ENCODE data around the gene DCXR. TPM values are rescaled to one million over a fixed set of nuclear protein-coding genes. Genes with fewer than 3 reads are reported as not detected.

Gene DCXR
- total and polyA plus RNA-seq, 10 of the 15 experiments (the other 5 are each of a cell fraction or from before 2014, with no cell fraction given) = 12.3 to 139 (median 88.9) TPM

DNA sequence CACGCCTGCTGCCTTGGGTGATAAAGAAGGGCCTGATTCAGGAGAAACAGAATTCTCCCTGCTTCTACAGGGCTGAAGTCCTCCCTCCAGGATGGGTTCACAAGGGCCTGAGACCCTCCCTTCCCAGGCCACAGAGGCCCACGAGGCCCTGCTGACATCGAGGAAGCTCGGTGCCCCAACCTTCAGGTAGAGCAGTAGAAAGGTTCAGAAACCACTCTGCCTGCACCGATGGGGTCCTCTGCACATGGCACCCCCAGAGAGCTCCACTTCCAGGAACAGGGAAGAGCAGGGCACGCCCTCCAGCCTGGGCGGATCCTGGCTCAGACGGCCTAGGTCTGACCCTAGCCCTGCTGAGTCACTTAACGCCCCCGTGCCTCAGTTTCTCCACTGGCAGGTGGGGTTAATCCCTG, 15.6 kb downstream of the DCXR start:
- in situ Hi-C loops (cut with MboI) (no loop called here), intact Hi-C loops (cut with micrococcal nuclease; ENCODE audit: unreplicated experiment) (loop anchor here (1.0 to 5.0 kb wide), 2 partner anchors 63 to 160 kb away; partner anchors contain the start of gene P4HB)
- no peak for ATAC-seq
- no TSS peak for BruUV-seq (replicated peaks)
- CTCF ChIA-PET = interaction anchor here (0.7 to 5.0 kb wide), 17 partner anchors 8 to 287 kb away, joined by 3 to 89 read pairs (median 4); partner anchors contain the start of genes DCXR and NOTUM
- peaks cover 14% of the 10 kb centered on the region for H3K4me1 ChIP-seq (ENCODE audit: control insufficient read depth, insufficient read depth, low read length)
- H3K36me3 ChIP-seq (ENCODE audit: control insufficient read depth in 2 of 2, insufficient read depth in 2 of 2, low read length in 1 of 2) = no peaks in the 10 kb centered on the region; a peak in 2 of 4 replicates
- peaks cover 26% of the 10 kb centered on the region for H3K79me2 ChIP-seq (ENCODE audit: control insufficient read depth, insufficient read depth, low read length)
- WGBS (ENCODE audit: insufficient coverage, insufficient replicate concordance, low lambda C conversion rate, missing lambda C conversion rate) = 2% methylated on average over 10 of the region's 10 CpGs
- SMC1A ChIA-PET (ENCODE audit: uncharacterized antibody, unreplicated experiment) = interaction anchor here (1.1 to 1.8 kb wide), 5 partner anchors 54 to 286 kb away, joined by 3 to 9 read pairs (median 4); no protein-coding TSS in a partner anchor
- H3K27me3 ChIP-seq (replicated peaks in 1 of 2; ENCODE audit: control insufficient read depth in 2 of 2, insufficient read depth in 2 of 2, low read length in 1 of 2) = no peaks in the 10 kb centered on the region
- no peaks in the 10 kb centered on the region for H4K20me1 ChIP-seq (ENCODE audit: control insufficient read depth, insufficient read depth)
- peak overlapping the region; percentile 41 for H2AFZ ChIP-seq (ENCODE audit: control insufficient read depth, low read depth, low read length)
- POLR2A ChIA-PET = interaction anchor here (0.6 to 2.6 kb wide), 5 partner anchors 16 to 307 kb away, joined by 3 to 13 read pairs (median 8); partner anchors contain the start of genes DCXR and FASN
- no peak for FAIRE-seq
- peak overlapping the region; percentile 89 for H3K4me3 ChIP-seq
- RAD21 ChIA-PET (ENCODE audit: unreplicated experiment) = interaction anchor here (0.5 to 4.4 kb wide), 5 partner anchors 16 to 508 kb away, joined by 4 to 68 read pairs (median 12); partner anchors contain the start of genes DCXR and NOTUM
- peak overlapping the region; percentile 95 for H3K4me2 ChIP-seq (ENCODE audit: control insufficient read depth, insufficient read depth)
- H3K9me3 ChIP-seq (replicated peaks; ENCODE audit: control insufficient read depth, insufficient read depth, low read length) = no peaks in the 10 kb centered on the region
- DNase-seq (ENCODE audit: low read depth, low spot score) = no peak
- H3K27ac ChIP-seq (ENCODE audit: control insufficient read depth, insufficient read depth) = peak overlapping the region; percentile 69
- H3K9ac ChIP-seq (ENCODE audit: control insufficient read depth, insufficient read depth, low read length) = peak overlapping the region; percentile 85
- 0 out of 2 replicates have a peak, but pooled peaks have one; percentile 21 for TF ChIP-seq MXI1 (IDR thresholded peaks at IDR 0.05; ENCODE audit: low read depth, low read length)
- TF ChIP-seq NR2F1 (conservative IDR thresholded peaks at IDR 0.05) = no peak
- TF ChIP-seq FOXK2 (IDR thresholded peaks at IDR 0.05) = 0 out of 2 replicates have a peak, but pooled peaks have one; percentile 15

DNA sequence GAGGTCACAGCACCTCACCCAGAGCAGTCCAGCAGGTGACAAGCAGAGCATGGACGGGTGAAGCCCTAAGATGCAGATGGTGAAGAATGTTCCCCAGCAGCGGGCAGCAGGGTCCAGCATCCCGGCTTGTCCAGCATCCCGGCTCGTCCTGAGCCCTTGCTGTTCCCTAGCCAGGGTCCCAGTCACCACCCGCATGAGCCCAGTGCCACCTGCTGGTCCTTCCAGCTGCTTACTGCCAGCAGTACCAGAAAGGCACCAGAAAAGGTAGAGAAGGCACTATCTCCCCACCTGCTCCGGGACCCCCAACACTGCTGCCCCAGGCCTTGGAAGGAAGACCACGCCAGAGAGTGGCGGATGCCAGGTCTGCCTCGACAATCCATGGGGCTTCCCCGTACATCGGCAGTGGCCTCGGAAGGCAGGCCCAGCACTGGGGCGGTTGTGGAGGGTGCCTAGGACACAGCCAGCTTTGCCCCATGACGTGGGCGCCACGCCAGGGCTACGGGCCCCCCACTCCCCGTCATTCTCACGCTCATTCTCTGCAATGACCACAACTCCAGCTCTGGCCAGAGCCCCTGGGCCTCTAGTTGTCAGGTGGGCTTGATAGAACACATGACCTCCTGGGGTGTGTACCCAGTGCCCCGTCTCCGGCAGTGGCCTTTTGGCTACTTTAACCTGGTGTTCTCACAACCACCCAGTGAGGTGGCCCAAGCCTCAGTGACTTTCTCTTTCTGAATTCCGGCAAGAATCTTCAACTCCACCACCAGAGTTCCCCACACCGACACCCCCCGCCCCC, 16.2 kb downstream of the DCXR start:
- CTCF ChIA-PET = interaction anchor here (0.7 to 5.0 kb wide), 23 partner anchors 9 to 287 kb away, joined by 3 to 89 read pairs (median 4); partner anchors contain the start of genes DCXR and NOTUM
- POLR2A ChIA-PET = interaction anchor here (0.6 to 2.6 kb wide), 3 partner anchors 16 to 306 kb away, joined by 3 to 13 read pairs (median 8); partner anchors contain the start of gene DCXR
- Histone ChIP-seq H3K4me2 (ENCODE audit: control insufficient read depth, insufficient read depth) (peak overlapping the region; percentile 95), H3K9ac (ENCODE audit: control insufficient read depth, insufficient read depth, low read length) (peak overlapping the region; percentile 85), H4K20me1 (ENCODE audit: control insufficient read depth, insufficient read depth) (no peaks in the 10 kb centered on the region), H3K27ac (ENCODE audit: control insufficient read depth, insufficient read depth) (peak overlapping the region; percentile 69), H3K27me3 (replicated peaks in 1 of 2; ENCODE audit: control insufficient read depth in 2 of 2, insufficient read depth in 2 of 2, low read length in 1 of 2) (no peaks in the 10 kb centered on the region), H3K9me3 (replicated peaks; ENCODE audit: control insufficient read depth, insufficient read depth, low read length) (no peaks in the 10 kb centered on the region), H3K79me2 (ENCODE audit: control insufficient read depth, insufficient read depth, low read length) (peaks cover 26% of the 10 kb centered on the region), H3K4me3 (peak overlapping the region; percentile 89), H3K36me3 (ENCODE audit: control insufficient read depth in 2 of 2, insufficient read depth in 2 of 2, low read length in 1 of 2) (no peaks in the 10 kb centered on the region; a peak in 2 of 4 replicates), H2AFZ (ENCODE audit: control insufficient read depth, low read depth, low read length) (no peak overlapping the region; the same call in 1 of the 2 replicates), H3K4me1 (ENCODE audit: control insufficient read depth, insufficient read depth, low read length) (peaks cover 14% of the 10 kb centered on the region)
- SMC1A ChIA-PET (ENCODE audit: uncharacterized antibody, unreplicated experiment) = interaction anchor here (0.6 to 1.8 kb wide), 7 partner anchors 54 to 399 kb away, joined by 3 to 9 read pairs (median 3); no protein-coding TSS in a partner anchor
- no TSS peak for BruUV-seq (replicated peaks)
- FAIRE-seq = peak; percentile 44
- WGBS (ENCODE audit: insufficient coverage, insufficient replicate concordance, low lambda C conversion rate, missing lambda C conversion rate) = 7% methylated on average over 25 of the region's 25 CpGs
- no peak for DNase-seq (ENCODE audit: low read depth, low spot score)
- in situ Hi-C loops (cut with MboI) = no loop called here
- intact Hi-C loops (cut with micrococcal nuclease; ENCODE audit: unreplicated experiment) = loop anchor here (1.0 to 5.0 kb wide), 2 partner anchors 62 to 159 kb away; partner anchors contain the start of gene P4HB
- ATAC-seq = peak; percentile 32
- RAD21 ChIA-PET (ENCODE audit: unreplicated experiment) = interaction anchor here (0.5 to 4.4 kb wide), 10 partner anchors 9 to 509 kb away, joined by 3 to 68 read pairs (median 6); partner anchors contain the start of genes DCXR and NOTUM
- peak; percentile 52; the same call in 1 of the 2 replicates for TF ChIP-seq SMARCA5 (IDR thresholded peaks at IDR 0.05)
- TF ChIP-seq SMC3 (IDR thresholded peaks at IDR 0.05; ENCODE audit: borderline replicate concordance, low read length) = peak; percentile 90
- peak; percentile 53 for TF ChIP-seq IKZF1 (conservative IDR thresholded peaks at IDR 0.05)
- no peak for TF ChIP-seq SIX5 (IDR thresholded peaks at IDR 0.05; ENCODE audit: low read depth, low read length, severe bottlenecking)
- no peak for TF ChIP-seq ATF7 (IDR thresholded peaks at IDR 0.05; ENCODE audit: low read depth)
- TF ChIP-seq, protein P1, sequence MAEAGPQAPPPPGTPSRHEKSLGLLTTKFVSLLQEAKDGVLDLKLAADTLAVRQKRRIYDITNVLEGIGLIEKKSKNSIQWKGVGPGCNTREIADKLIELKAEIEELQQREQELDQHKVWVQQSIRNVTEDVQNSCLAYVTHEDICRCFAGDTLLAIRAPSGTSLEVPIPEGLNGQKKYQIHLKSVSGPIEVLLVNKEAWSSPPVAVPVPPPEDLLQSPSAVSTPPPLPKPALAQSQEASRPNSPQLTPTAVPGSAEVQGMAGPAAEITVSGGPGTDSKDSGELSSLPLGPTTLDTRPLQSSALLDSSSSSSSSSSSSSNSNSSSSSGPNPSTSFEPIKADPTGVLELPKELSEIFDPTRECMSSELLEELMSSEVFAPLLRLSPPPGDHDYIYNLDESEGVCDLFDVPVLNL (IDR thresholded peaks at IDR 0.05; ENCODE audit: low read depth, low read length) = no peak
- TF ChIP-seq ESRRA (IDR thresholded peaks at IDR 0.05; ENCODE audit: low read length) = no peak
